D721Med (cell line): Measurements from ENCODE around the gene SPAG6.
A peak's percentile ranks its signal among the peaks of the same experiment; 100 is the strongest.

ENCODE experiments used
- DNase-seq: peaks from one replicate; pipeline ENCODE4 v3.0.0; 2011; ENCODE audit warnings: low spot score; ENCODE audit not compliant: insufficient read length
- FAIRE-seq: peaks from 2 replicates; lab custom pipeline; 2011; peaks lifted over from hg19 to GRCh38; lab: Jason Lieb, UNC
- CTCF ChIP-seq: IDR thresholded peaks from 2 replicates; pipeline ENCODE4 v1.5.1; 2012; ENCODE audit warnings: mild to moderate bottlenecking, control low read depth; ENCODE audit not compliant: insufficient read depth; ENCODE audit errors: missing control alignments

Gene SPAG6

DNA sequence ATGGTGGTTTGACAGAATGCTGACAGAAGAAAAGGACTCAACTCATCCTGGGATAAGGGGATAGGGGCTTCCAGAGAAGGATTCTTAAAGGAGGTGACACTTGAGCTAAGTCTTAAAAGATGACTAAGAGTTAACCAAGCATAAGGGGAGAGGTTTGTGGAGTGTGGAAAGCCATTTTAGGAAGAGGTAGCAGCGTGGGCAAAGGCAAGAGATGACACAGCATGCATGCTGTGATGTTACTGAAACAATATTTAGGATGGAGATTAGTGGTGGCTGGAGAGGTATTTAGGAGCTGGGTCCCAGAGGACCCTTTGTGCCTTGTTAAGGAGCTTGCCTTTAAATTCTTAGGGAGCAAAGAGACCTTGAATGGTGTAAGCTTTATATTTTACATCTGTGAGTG lies 65.1 kb downstream of the SPAG6 start:
- no peak for TF ChIP-seq CTCF
- DNase-seq (no peak), FAIRE-seq (no peak)

GRCh38 chr10:22410846-22411245 lies 65.5 kb downstream of the SPAG6 start:
- TF ChIP-seq CTCF = no peak
- DNase-seq (no peak), FAIRE-seq (no peak)

- TF ChIP-seq CTCF = no peak
- FAIRE-seq (no peak), DNase-seq (no peak)
Measured at GRCh38 chr10:22414146-22414545, 68.8 kb downstream of the SPAG6 start.

DNA sequence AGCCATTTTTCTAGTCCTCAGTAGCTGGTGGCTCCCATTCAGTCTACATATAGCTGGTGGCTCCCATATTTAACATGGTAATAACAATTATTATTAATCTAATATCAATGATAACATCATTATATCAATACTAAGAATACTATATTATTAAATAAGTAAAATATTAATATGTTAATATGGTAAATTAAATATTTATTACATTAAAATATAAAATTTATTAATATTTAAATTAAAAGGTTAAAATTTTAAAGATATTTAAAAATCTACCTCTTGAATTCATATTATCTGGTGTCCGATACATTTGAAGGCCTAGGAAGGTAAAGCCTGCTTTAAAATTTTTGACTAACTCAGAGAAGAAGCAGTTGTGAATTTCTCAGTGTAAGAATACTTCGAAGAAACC lies 69.8 kb downstream of the SPAG6 start:
- no peak for DNase-seq
- no peak for TF ChIP-seq CTCF
- FAIRE-seq = no peak

DNA sequence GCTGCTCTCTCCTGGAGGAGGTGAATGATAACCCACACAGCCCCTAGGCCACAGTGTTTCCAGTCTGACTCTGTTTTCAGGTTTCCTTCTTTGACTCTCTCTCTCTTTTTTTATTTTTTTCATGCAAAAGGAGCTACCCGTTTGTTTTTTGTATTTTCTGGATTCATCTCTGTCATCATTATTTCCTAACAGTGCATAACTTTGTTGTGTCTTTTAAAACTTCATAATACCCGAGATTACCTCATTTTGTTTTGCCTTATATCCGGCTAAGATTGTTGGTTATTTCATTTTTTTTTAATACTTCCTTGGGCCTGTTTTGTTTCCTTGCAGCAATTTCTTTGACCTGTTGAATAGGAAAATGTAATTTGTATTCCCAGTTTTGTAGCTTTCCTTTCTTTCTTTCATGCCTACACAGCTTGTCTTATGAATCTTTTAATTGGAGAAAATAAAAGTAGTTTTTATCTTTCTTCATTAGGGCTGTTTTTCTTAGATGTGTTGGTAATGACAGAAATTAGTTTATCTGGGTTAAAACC lies 72.5 kb downstream of the SPAG6 start:
- DNase-seq = no peak
- no peak for FAIRE-seq
- TF ChIP-seq CTCF = no peak

DNA sequence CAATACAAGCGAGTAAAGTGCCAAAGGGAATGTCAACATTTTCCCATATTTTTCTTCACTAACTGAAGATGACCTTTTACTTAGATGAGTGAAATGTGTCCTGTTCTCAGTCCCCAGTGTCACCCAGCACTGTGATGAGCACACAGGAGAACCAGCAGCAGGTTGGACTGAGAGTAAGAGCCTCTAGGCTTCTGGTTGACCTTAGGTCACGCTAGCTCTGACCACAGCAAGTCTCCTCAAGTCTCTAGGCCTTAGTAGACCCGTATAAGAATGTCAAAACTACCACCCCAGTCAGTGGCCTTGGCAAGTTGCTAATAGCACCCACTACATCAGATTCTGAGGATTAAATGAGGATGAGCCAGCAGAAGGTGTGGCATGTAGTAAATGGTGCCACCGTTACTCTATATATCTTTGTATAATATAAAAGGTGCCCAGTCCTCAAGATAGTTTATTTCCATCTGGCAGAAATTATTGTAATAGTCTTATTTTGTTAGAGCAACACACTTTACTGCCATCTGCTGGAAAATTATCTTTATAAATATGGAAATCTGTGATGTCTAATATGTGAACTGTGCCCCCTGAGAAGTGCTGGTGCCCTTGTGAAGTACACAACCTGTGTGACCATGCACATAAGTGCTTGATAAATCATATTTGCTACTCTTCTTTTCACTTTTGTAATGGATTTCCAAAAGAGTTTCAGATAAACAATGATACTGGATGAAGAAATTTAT lies 75.7 kb downstream of the SPAG6 start:
- peak; percentile 29 for TF ChIP-seq CTCF
- FAIRE-seq = no peak
- no peak for DNase-seq

DNA sequence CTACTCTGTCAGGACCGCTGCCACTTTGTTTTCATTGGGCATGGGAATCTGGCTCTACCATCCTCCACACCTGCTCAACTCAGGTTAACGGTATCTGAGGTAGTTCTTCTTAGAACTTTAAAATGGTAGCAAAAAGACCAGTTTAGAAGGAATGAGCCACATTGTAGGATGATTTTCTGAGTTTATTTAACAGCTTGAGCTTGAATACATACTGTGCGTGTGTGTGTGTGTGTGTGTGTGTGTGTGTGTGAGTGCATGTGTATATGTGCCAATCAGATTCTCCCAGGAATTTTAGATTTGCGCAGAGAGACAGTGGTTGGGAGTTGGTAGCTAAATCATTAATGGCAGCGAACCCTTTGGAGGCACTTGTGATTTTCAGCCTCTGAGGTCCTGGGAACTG lies 81.4 kb downstream of the SPAG6 start:
- no peak for FAIRE-seq

More for the DNA sequence above, 81.4 kb downstream of the SPAG6 start:
- DNase-seq = no peak
- no peak for TF ChIP-seq CTCF
